ENCODE results near the gene SMARCB1. TPM values are rescaled to one million over a fixed set of nuclear protein-coding genes. Genes with fewer than 3 reads are reported as not detected.

Gene SMARCB1
- total RNA-seq, 1 donor from 2014 or later: 222 TPM

GRCh38 chr22:23815541-23816155, 28.9 kb downstream of the SMARCB1 start:
- TF ChIP-seq CTCF (conservative IDR thresholded peaks at IDR 0.05): no peak
- Mint-ChIP-seq H3K9me3 (no peaks in the 10 kb centered on the region), H3K27me3 (ENCODE audit: low read depth) (no peaks in the 10 kb centered on the region), H3K4me3 (no peak overlapping the region), H3K4me1 (no peaks in the 10 kb centered on the region), H3K27ac (ENCODE audit: unreplicated experiment) (no peak overlapping the region), H3K36me3 (ENCODE audit: low read depth) (peaks cover 37% of the 10 kb centered on the region)
- no peak for DNase-seq (ENCODE audit: low read depth, low spot score)

- no peak for DNase-seq (ENCODE audit: low read depth, low spot score)
Observed at GRCh38 chr22:23816156-23816976, 29.6 kb downstream of the SMARCB1 start.

GRCh38 chr22:23817146-23817545, 30.4 kb downstream of the SMARCB1 start:
- H3K27ac Mint-ChIP-seq (ENCODE audit: unreplicated experiment): no peak overlapping the region
- H3K4me1 Mint-ChIP-seq: no peaks in the 10 kb centered on the region
- H3K36me3 Mint-ChIP-seq (ENCODE audit: low read depth): peaks cover 36% of the 10 kb centered on the region

More at GRCh38 chr22:23816156-23816976, 29.6 kb downstream of the SMARCB1 start:
- H3K9me3 Mint-ChIP-seq: no peaks in the 10 kb centered on the region
- no peaks in the 10 kb centered on the region for H3K27me3 Mint-ChIP-seq (ENCODE audit: low read depth)
- H3K36me3 Mint-ChIP-seq (ENCODE audit: low read depth): peaks cover 38% of the 10 kb centered on the region
- no peak overlapping the region for H3K4me3 Mint-ChIP-seq
- H3K4me1 Mint-ChIP-seq: no peaks in the 10 kb centered on the region
- no peak overlapping the region for H3K27ac Mint-ChIP-seq (ENCODE audit: unreplicated experiment)
- no peak for TF ChIP-seq CTCF (conservative IDR thresholded peaks at IDR 0.05)

GRCh38 chr22:23818541-23818940, 31.8 kb downstream of the SMARCB1 start:
- Mint-ChIP-seq H3K9me3 (no peaks in the 10 kb centered on the region), H3K36me3 (ENCODE audit: low read depth) (peaks cover 30% of the 10 kb centered on the region), H3K4me1 (no peaks in the 10 kb centered on the region), H3K4me3 (no peak overlapping the region), H3K27me3 (ENCODE audit: low read depth) (no peaks in the 10 kb centered on the region), H3K27ac (ENCODE audit: unreplicated experiment) (no peak overlapping the region)
- no peak for TF ChIP-seq CTCF (conservative IDR thresholded peaks at IDR 0.05)
- no peak for DNase-seq (ENCODE audit: low read depth, low spot score)

More at GRCh38 chr22:23817146-23817545, 30.4 kb downstream of the SMARCB1 start:
- Mint-ChIP-seq H3K27me3 (ENCODE audit: low read depth) (no peaks in the 10 kb centered on the region), H3K4me3 (no peak overlapping the region), H3K9me3 (no peaks in the 10 kb centered on the region)
- TF ChIP-seq CTCF (conservative IDR thresholded peaks at IDR 0.05): no peak
- DNase-seq (ENCODE audit: low read depth, low spot score): no peak

GRCh38 chr22:23820748-23821211, 34.0 kb downstream of the SMARCB1 start:
- H3K27me3 Mint-ChIP-seq (ENCODE audit: low read depth): no peaks in the 10 kb centered on the region
- no peak for TF ChIP-seq CTCF (conservative IDR thresholded peaks at IDR 0.05)
- no peaks in the 10 kb centered on the region for H3K9me3 Mint-ChIP-seq
- no peak for DNase-seq (ENCODE audit: low read depth, low spot score)
- no peaks in the 10 kb centered on the region for H3K4me1 Mint-ChIP-seq
- peaks cover 28% of the 10 kb centered on the region for H3K36me3 Mint-ChIP-seq (ENCODE audit: low read depth)
- H3K4me3 Mint-ChIP-seq: no peak overlapping the region
- H3K27ac Mint-ChIP-seq (ENCODE audit: unreplicated experiment): no peak overlapping the region

Data from neural crest cell (in vitro differentiated cells).